Adrenal gland (tissue), 5 donors: ENCODE measurements around the gene CNTD1.

Source experiments
- CTCF ChIP-seq, 6 experiments: fragments of 450-650 bp in 4 of 6; fragments of 200-600 bp in 2 of 6; sonication (generic) in 1 of 6; IDR thresholded peaks; 1 replicate in 5 of 6; 2 replicates in 1 of 6; pipeline versions ENCODE4 v1.5.1 to v1.8.0; 2016 to 2021; ENCODE audit warnings: antibody characterized with exemption in 6 of 6, mild to moderate bottlenecking in 2 of 6, moderate library complexity in 1 of 6
- POLR2A ChIP-seq, 2 donors: fragments of 450-650 bp; IDR thresholded peaks; one replicate each; pipeline ENCODE4 v1.6.1; 2017; ENCODE audit warnings: antibody characterized with exemption in 2 of 2, mild to moderate bottlenecking in 2 of 2, moderate library complexity in 1 of 2
- donor health status: DM: no; HTN: no; CAD: no.

GRCh38 chr17:42791948-42792347, 6.7 kb upstream of the CNTD1 start:
- TF ChIP-seq CTCF (IDR thresholded peaks at IDR 0.05) (no peak), POLR2A (IDR thresholded peaks at IDR 0.05) (no peak)
